ENCODE results near the gene SH3RF3. TPM values are rescaled to one million over a fixed set of nuclear protein-coding genes. Genes with fewer than 3 reads are reported as not detected.

Gene SH3RF3
- total RNA-seq, 1 experiment from 2014 or later = 4.9 TPM

- POLR2A ChIA-PET = no interaction called here
- intact Hi-C loops (cut with micrococcal nuclease; ENCODE audit: unreplicated experiment) = no loop called here
- ATAC-seq (no peak), DNase-seq (ENCODE audit: low read depth, low spot score) (no peak)
- no peaks in the 10 kb centered on the region for H3K4me1 ChIP-seq (ENCODE audit: control insufficient read depth, insufficient read depth, low read length)
- TF ChIP-seq SIN3A (IDR thresholded peaks at IDR 0.05; ENCODE audit: borderline replicate concordance, insufficient read depth, low read depth, low read length) (no peak), CTCF (IDR thresholded peaks at IDR 0.05) (no peak), POLR2AphosphoS5 (IDR thresholded peaks at IDR 0.05; ENCODE audit: low read depth, low read length) (no peak), TCF7L2 (IDR thresholded peaks at IDR 0.05; ENCODE audit: low read depth, low read length) (no peak), REST (IDR thresholded peaks at IDR 0.05; ENCODE audit: insufficient read depth in 1 of 2, low read depth in 2 of 2, low read length in 1 of 2) (no peak)
- CTCF ChIA-PET = no interaction called here
- no peak overlapping the region for H3K27ac ChIP-seq (ENCODE audit: low read length)
- H3K9me3 ChIP-seq (ENCODE audit: control insufficient read depth, insufficient read depth, low read depth, low read length) = no peaks in the 10 kb centered on the region
- in situ Hi-C loops (cut with HindIII; ENCODE audit: low pct_unique_long_range_greater_than_20kb, low sequenced_read_pairs) = no loop called here
- no peak overlapping the region for H3K4me3 ChIP-seq (ENCODE audit: low read depth in 2 of 2, low read length in 2 of 2)
- BruUV-seq (replicated peaks) = no TSS peak
- no peaks in the 10 kb centered on the region for H3K27me3 ChIP-seq (ENCODE audit: control insufficient read depth, insufficient read depth, low read length)
- no peaks in the 10 kb centered on the region for H3K36me3 ChIP-seq (ENCODE audit: control insufficient read depth, insufficient read depth, low read length)
Measured at GRCh38 chr2:109247812-109248211, 118.8 kb downstream of the SH3RF3 start.

- TF ChIP-seq CTCF (IDR thresholded peaks at IDR 0.05) (no peak), POLR2AphosphoS5 (IDR thresholded peaks at IDR 0.05; ENCODE audit: low read depth, low read length) (no peak), SIN3A (IDR thresholded peaks at IDR 0.05; ENCODE audit: borderline replicate concordance, insufficient read depth, low read depth, low read length) (no peak), REST (IDR thresholded peaks at IDR 0.05; ENCODE audit: insufficient read depth in 1 of 2, low read depth in 2 of 2, low read length in 1 of 2) (no peak), TCF7L2 (IDR thresholded peaks at IDR 0.05; ENCODE audit: low read depth, low read length) (no peak)
- Histone ChIP-seq H3K27ac (ENCODE audit: low read length) (no peak overlapping the region), H3K27me3 (ENCODE audit: control insufficient read depth, insufficient read depth, low read length) (no peaks in the 10 kb centered on the region), H3K4me1 (ENCODE audit: control insufficient read depth, insufficient read depth, low read length) (no peaks in the 10 kb centered on the region), H3K36me3 (ENCODE audit: control insufficient read depth, insufficient read depth, low read length) (no peaks in the 10 kb centered on the region), H3K4me3 (ENCODE audit: low read depth in 2 of 2, low read length in 2 of 2) (no peak overlapping the region), H3K9me3 (ENCODE audit: control insufficient read depth, insufficient read depth, low read depth, low read length) (no peaks in the 10 kb centered on the region)
- in situ Hi-C loops (cut with HindIII; ENCODE audit: low pct_unique_long_range_greater_than_20kb, low sequenced_read_pairs) = no loop called here
- ChIA-PET POLR2A (no interaction called here), CTCF (interaction anchor here (0.6 kb wide), 1 partner anchor 190 kb away, joined by 3 read pairs; no protein-coding TSS in a partner anchor)
- DNase-seq (ENCODE audit: low read depth, low spot score) (no peak), ATAC-seq (no peak)
- no TSS peak for BruUV-seq (replicated peaks)
- intact Hi-C loops (cut with micrococcal nuclease; ENCODE audit: unreplicated experiment) = no loop called here
Measured at GRCh38 chr2:109248590-109248989, 119.6 kb downstream of the SH3RF3 start.

All from Panc1 (cell line).